ENCODE measurements around the gene ABCC1. TPM values are rescaled to one million over a fixed set of nuclear protein-coding genes. Genes with fewer than 3 reads are reported as not detected.

ABCC1 gene
- total and polyA plus RNA-seq, 3 donors from 2014 or later: 54.7 to 90.6 (median 88.0) TPM

GRCh38 chr16:16075488-16076422 is 126.3 kb downstream of the ABCC1 start:
- Histone ChIP-seq H3K27me3 (no peaks in the 10 kb centered on the region), H3K27ac (peak overlapping the region; percentile 31 to 68), H3K4me3 (no peak overlapping the region), H3K36me3 (ENCODE audit: low read depth, missing control alignments) (no peaks in the 10 kb centered on the region), H3K4me1 (peaks cover 59% of the 10 kb centered on the region), H3K9me3 (no peaks in the 10 kb centered on the region)
- whole genome bisulfite sequencing, 2 donors: 60 to 72% methylated on average over 23 to 31 of the region's 31 CpGs
- TF ChIP-seq CTCF (IDR thresholded peaks at IDR 0.05) (no peak), POLR2A (IDR thresholded peaks at IDR 0.05) (no peak)
- intact Hi-C loops (cut with DNase I; ENCODE audit: low total_unique reads): no loop called here
- DNase-seq: peak; percentile 77

GRCh38 chr16:16076423-16076813 is 127.0 kb downstream of the ABCC1 start:
- no peaks in the 10 kb centered on the region for H3K9me3 ChIP-seq
- peak overlapping the region; percentile 31 to 59 for H3K27ac ChIP-seq
- 80 to 81% methylated on average over 9 of the region's 9 CpGs for WGBS, 2 donors
- peaks cover 52% of the 10 kb centered on the region for H3K4me1 ChIP-seq
- H3K36me3 ChIP-seq (ENCODE audit: low read depth, missing control alignments): no peaks in the 10 kb centered on the region
- H3K4me3 ChIP-seq: no peak overlapping the region
- intact Hi-C loops (cut with DNase I; ENCODE audit: low total_unique reads): no loop called here
- DNase-seq: no peak
- H3K27me3 ChIP-seq: no peaks in the 10 kb centered on the region
- TF ChIP-seq POLR2A (IDR thresholded peaks at IDR 0.05): no peak
- no peak for TF ChIP-seq CTCF (IDR thresholded peaks at IDR 0.05)

GRCh38 chr16:16080465-16081065 is 131.1 kb downstream of the ABCC1 start:
- DNase-seq: no peak
- no peak overlapping the region for H3K4me3 ChIP-seq
- H3K9me3 ChIP-seq: no peaks in the 10 kb centered on the region
- TF ChIP-seq CTCF (IDR thresholded peaks at IDR 0.05): no peak
- no peak for TF ChIP-seq POLR2A (IDR thresholded peaks at IDR 0.05)
- no peaks in the 10 kb centered on the region for H3K27me3 ChIP-seq
- H3K4me1 ChIP-seq: peaks cover 22% of the 10 kb centered on the region
- 78 to 81% methylated on average over 10 of the region's 10 CpGs for WGBS, 2 donors
- no peaks in the 10 kb centered on the region for H3K36me3 ChIP-seq (ENCODE audit: low read depth, missing control alignments)
- H3K27ac ChIP-seq: no peak overlapping the region
- intact Hi-C loops (cut with DNase I; ENCODE audit: low total_unique reads): no loop called here

GRCh38 chr16:16081141-16081540 is 131.7 kb downstream of the ABCC1 start:
- intact Hi-C loops (cut with DNase I; ENCODE audit: low total_unique reads): no loop called here
- no peak overlapping the region for H3K4me3 ChIP-seq
- H3K9me3 ChIP-seq: no peaks in the 10 kb centered on the region
- no peaks in the 10 kb centered on the region for H3K36me3 ChIP-seq (ENCODE audit: low read depth, missing control alignments)
- no peak for DNase-seq
- no peak for TF ChIP-seq CTCF (IDR thresholded peaks at IDR 0.05)
- no peak for TF ChIP-seq POLR2A (IDR thresholded peaks at IDR 0.05)
- H3K27ac ChIP-seq: no peak overlapping the region
- 82 to 85% methylated on average over 3 of the region's 3 CpGs for WGBS, 2 donors
- H3K27me3 ChIP-seq: no peaks in the 10 kb centered on the region
- H3K4me1 ChIP-seq: peaks cover 18% of the 10 kb centered on the region
